HG02623 (cell line): ENCODE measurements around the gene TLR9.

ENCODE experiments used
- ATAC-seq: cut with Tn5 transposase; IDR thresholded peaks from one replicate; pipeline ENCODE4 v1.9.1; 2021; ENCODE audit warnings: moderate library complexity; ENCODE audit not compliant: unreplicated experiment

The TLR9 gene

GRCh38 chr3:52175416-52176179 lies 49.8 kb downstream of the TLR9 start:
- ATAC-seq = no peak

DNA sequence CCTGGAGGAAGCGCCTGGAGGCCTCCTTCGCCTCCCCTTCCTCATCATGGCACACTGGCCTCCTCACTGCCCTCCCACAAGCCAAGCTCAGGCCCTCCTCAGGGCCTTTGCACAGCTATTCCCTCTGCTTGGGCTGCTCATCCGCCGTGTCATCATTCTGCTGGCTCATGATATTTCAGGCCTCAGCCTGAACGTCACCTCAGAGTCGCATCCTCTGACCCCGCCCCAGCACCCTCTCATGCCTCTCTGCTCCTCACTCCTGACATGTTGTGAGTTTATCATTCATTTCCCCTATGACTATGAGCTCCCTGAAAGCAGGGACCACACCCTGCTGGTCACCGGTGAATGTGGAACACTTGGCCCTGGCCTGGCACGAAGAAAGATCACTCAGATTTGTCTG lies 50.5 kb downstream of the TLR9 start:
- no peak for ATAC-seq

DNA sequence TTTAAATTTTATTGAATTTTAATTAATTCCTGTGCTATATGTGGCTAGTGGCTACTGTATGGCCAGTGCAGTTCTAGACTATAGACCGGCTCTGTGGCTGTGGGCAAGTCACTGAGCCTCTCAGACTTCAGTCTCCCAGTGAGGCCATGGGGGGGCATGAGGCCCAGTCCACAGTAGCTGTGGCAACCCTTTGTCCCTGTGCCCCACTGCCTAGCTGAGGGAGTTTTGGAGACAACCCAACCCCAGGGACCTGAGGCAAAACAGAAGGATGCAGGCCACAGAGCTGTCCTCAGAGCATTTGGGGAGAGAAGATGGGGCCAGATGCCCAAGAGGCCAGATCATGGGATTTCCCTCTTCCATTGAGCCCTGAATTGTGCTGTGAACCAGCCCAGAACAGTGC lies 52.3 kb downstream of the TLR9 start:
- ATAC-seq = no peak

DNA sequence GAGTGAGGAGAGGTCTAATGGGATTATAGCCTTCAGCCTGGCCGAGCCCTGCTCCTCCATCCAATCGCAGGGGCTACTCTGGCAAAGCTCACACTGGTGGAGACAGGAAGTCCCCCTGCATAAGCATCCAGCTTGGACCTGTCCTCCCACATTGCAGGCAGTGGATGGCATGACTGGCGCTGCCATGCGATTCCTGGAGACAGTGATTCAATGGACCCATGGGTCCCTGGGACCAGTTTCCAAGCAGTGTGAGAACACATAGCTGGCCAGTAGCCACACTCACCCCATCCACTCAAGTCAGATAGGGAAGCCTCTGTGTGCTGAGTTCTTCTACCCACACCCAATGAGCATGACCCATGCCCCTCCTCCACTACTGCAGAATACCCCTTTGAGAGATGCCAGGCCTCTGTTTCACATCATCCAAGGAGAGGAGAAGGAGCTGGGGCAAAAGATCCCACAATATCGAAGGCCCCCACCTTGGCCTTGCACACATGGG lies 53.1 kb downstream of the TLR9 start:
- no peak for ATAC-seq

GRCh38 chr3:52171514-52172261 lies 53.8 kb downstream of the TLR9 start:
- ATAC-seq = no peak
